Activated CD8-positive, alpha-beta T cell treated with anti-CD3 and anti-CD28 coated beads, Interleukin-2, amount 10 ng/mL, durations not matched to agents 7 days and 5 days (primary cell): ENCODE results near the gene KLHL15. TPM values are rescaled to one million over a fixed set of nuclear protein-coding genes. Genes with fewer than 3 reads are reported as not detected.

ENCODE experiments used
- ATAC-seq: fragments of 150-1000 bp; cut with Tn5 transposase; one replicate; pipeline ENCODE4 v1.10.0; 2021; ENCODE audit warnings: moderate library complexity
- CTCF ChIA-PET: fragments of 350-600 bp; sonication (Branson Sonifier 250); formaldehyde crosslinking; loops from one replicate; lab custom pipeline; 2021; ENCODE audit warnings: antibody characterized with exemption; lab: Charles Lee
- POLR2A ChIA-PET: fragments of 350-600 bp; sonication (Branson Sonifier 250); formaldehyde crosslinking; loops from one replicate; lab custom pipeline; 2021; ENCODE audit warnings: antibody characterized with exemption; lab: Charles Lee
- DNase-seq: peaks from one replicate; pipeline ENCODE4 v3.0.0-alpha.2; 2020
- H3K27ac Mint-ChIP-seq: one replicate; pipeline ENCODE4 v1.8.0; 2021; ENCODE audit warnings: mild to moderate bottlenecking, mixed read lengths
- H3K27me3 Mint-ChIP-seq: one replicate; pipeline ENCODE4 v1.8.0; 2021; ENCODE audit warnings: low read depth, mixed read lengths
- H3K36me3 Mint-ChIP-seq: one replicate; pipeline ENCODE4 v1.8.0; 2021; ENCODE audit warnings: low read depth, mixed read lengths
- H3K4me1 Mint-ChIP-seq: one replicate; pipeline ENCODE4 v1.8.0; 2021; ENCODE audit warnings: low read depth, mixed read lengths
- H3K4me3 Mint-ChIP-seq: one replicate; pipeline ENCODE4 v1.8.0; 2021; ENCODE audit warnings: mild to moderate bottlenecking, mixed read lengths
- H3K9me3 Mint-ChIP-seq: one replicate; pipeline ENCODE4 v1.8.0; 2022; ENCODE audit warnings: mixed read lengths; ENCODE audit not compliant: insufficient read depth
- total RNA-seq, 2 experiments: library from RNA; stranded (reverse); gene quantifications; one replicate each; pipeline ENCODE4 v1.2.3, GENCODE V29; 2021

KLHL15 gene
- total RNA-seq, 2 experiments from 2014 or later = 10.1 to 11.1 TPM

GRCh38 chrX:24027985-24028384 is 999 bp upstream of the KLHL15 start:
- Mint-ChIP-seq H3K36me3 (peaks cover 7% of the 10 kb centered on the region), H3K4me1 (peaks cover 10% of the 10 kb centered on the region), H3K9me3 (no peaks in the 10 kb centered on the region), H3K27ac (no peak overlapping the region), H3K4me3 (no peak overlapping the region), H3K27me3 (no peaks in the 10 kb centered on the region)
- DNase-seq = no peak
- no peak for ATAC-seq
- POLR2A ChIA-PET = interaction anchor here (0.6 kb wide), 1 partner anchor 247 kb away, joined by 4 read pairs; no protein-coding TSS in a partner anchor
- CTCF ChIA-PET = interaction anchor here (2.9 kb wide), 1 partner anchor 26 kb away, joined by 31 read pairs; the partner anchor contains the start of gene EIF2S3

GRCh38 chrX:24026432-24026831 is 554 bp downstream of the KLHL15 start:
- Mint-ChIP-seq H3K27me3 (no peaks in the 10 kb centered on the region), H3K4me1 (peaks cover 15% of the 10 kb centered on the region), H3K27ac (peak overlapping the region; percentile 46), H3K36me3 (peaks cover 16% of the 10 kb centered on the region), H3K9me3 (no peaks in the 10 kb centered on the region), H3K4me3 (peak overlapping the region; percentile 82)
- ChIA-PET POLR2A (interaction anchor here (0.6 to 3.5 kb wide), 7 partner anchors 13 to 454 kb away, joined by 4 to 24 read pairs (median 6); partner anchors contain the start of genes APOO, CXorf58, EIF2S3 and SAT1), CTCF (interaction anchor here (1.0 to 2.9 kb wide), 8 partner anchors 13 to 125 kb away, joined by 3 to 31 read pairs (median 4); partner anchors contain the start of genes APOO, CXorf58 and EIF2S3)
- ATAC-seq (no peak), DNase-seq (no peak)

- peaks cover 21% of the 10 kb centered on the region for H3K36me3 Mint-ChIP-seq
- peak; percentile 45 for ATAC-seq
- peaks cover 21% of the 10 kb centered on the region for H3K4me1 Mint-ChIP-seq
- ChIA-PET CTCF (interaction anchor here (1.0 to 2.9 kb wide), 9 partner anchors 11 to 124 kb away, joined by 3 to 31 read pairs (median 4); partner anchors contain the start of genes APOO, CXorf58 and EIF2S3), POLR2A (interaction anchor here (0.6 to 3.5 kb wide), 8 partner anchors 13 to 455 kb away, joined by 3 to 24 read pairs (median 6); partner anchors contain the start of genes APOO, CXorf58, EIF2S3 and SAT1)
- DNase-seq = no peak
- peak overlapping the region; percentile 82 for H3K4me3 Mint-ChIP-seq
- H3K9me3 Mint-ChIP-seq = no peaks in the 10 kb centered on the region
- no peaks in the 10 kb centered on the region for H3K27me3 Mint-ChIP-seq
- peak overlapping the region; percentile 96 for H3K27ac Mint-ChIP-seq
Observed at GRCh38 chrX:24025741-24026403, 1.1 kb downstream of the KLHL15 start.

- DNase-seq = peak; percentile 89
- peak; percentile 91 for ATAC-seq
- POLR2A ChIA-PET = interaction anchor here (0.6 to 3.5 kb wide), 9 partner anchors 12 to 455 kb away, joined by 3 to 24 read pairs (median 6); partner anchors contain the start of genes EIF2S3 and SAT1
- CTCF ChIA-PET = interaction anchor here (1.0 to 2.9 kb wide), 10 partner anchors 10 to 123 kb away, joined by 3 to 31 read pairs (median 4); partner anchors contain the start of genes APOO, CXorf58 and EIF2S3
- no peaks in the 10 kb centered on the region for H3K27me3 Mint-ChIP-seq
- H3K36me3 Mint-ChIP-seq = peaks cover 25% of the 10 kb centered on the region
- peak overlapping the region; percentile 89 for H3K4me3 Mint-ChIP-seq
- H3K27ac Mint-ChIP-seq = peak overlapping the region; percentile 86
- peaks cover 27% of the 10 kb centered on the region for H3K4me1 Mint-ChIP-seq
- H3K9me3 Mint-ChIP-seq = no peaks in the 10 kb centered on the region
Observed at GRCh38 chrX:24024819-24025740, 1.9 kb downstream of the KLHL15 start.

- CTCF ChIA-PET = interaction anchor here (1.0 to 1.8 kb wide), 2 partner anchors 30 to 116 kb away, joined by 3 to 8 read pairs; partner anchors contain the start of genes APOO and CXorf58
- ATAC-seq = no peak
- peak overlapping the region; percentile 89 for H3K4me3 Mint-ChIP-seq
Observed at GRCh38 chrX:24023972-24024669, 2.9 kb downstream of the KLHL15 start.

GRCh38 chrX:24023544-24023943 is 3.4 kb downstream of the KLHL15 start:
- CTCF ChIA-PET = interaction anchor here (1.8 kb wide), 1 partner anchor 116 kb away, joined by 8 read pairs; the partner anchor contains the start of genes APOO and CXorf58
- ATAC-seq = no peak
- no peaks in the 10 kb centered on the region for H3K27me3 Mint-ChIP-seq

More at GRCh38 chrX:24023972-24024669, 2.9 kb downstream of the KLHL15 start:
- Mint-ChIP-seq H3K27ac (peak overlapping the region; percentile 86), H3K27me3 (no peaks in the 10 kb centered on the region), H3K4me1 (peaks cover 34% of the 10 kb centered on the region), H3K36me3 (peaks cover 30% of the 10 kb centered on the region), H3K9me3 (no peaks in the 10 kb centered on the region)
- POLR2A ChIA-PET = interaction anchor here (0.6 to 3.5 kb wide), 7 partner anchors 30 to 281 kb away, joined by 3 to 24 read pairs (median 4); partner anchors contain the start of genes ACOT9, EIF2S3 and SAT1
- peak; percentile 20 for DNase-seq

GRCh38 chrX:24020306-24020876 is 6.6 kb downstream of the KLHL15 start:
- ATAC-seq (no peak), DNase-seq (no peak)
- Mint-ChIP-seq H3K9me3 (no peaks in the 10 kb centered on the region), H3K27me3 (no peaks in the 10 kb centered on the region), H3K36me3 (peaks cover 42% of the 10 kb centered on the region), H3K4me3 (peak overlapping the region; percentile 40), H3K4me1 (peaks cover 36% of the 10 kb centered on the region), H3K27ac (peak overlapping the region; percentile 46)
- POLR2A ChIA-PET = interaction anchor here (0.6 to 1.5 kb wide), 3 partner anchors 8 to 108 kb away, joined by 3 to 6 read pairs (median 5); no protein-coding TSS in a partner anchor
- CTCF ChIA-PET = interaction anchor here (0.9 to 1.8 kb wide), 2 partner anchors 34 to 113 kb away, joined by 3 to 4 read pairs; partner anchors contain the start of genes APOO and CXorf58

More at GRCh38 chrX:24023544-24023943, 3.4 kb downstream of the KLHL15 start:
- no peaks in the 10 kb centered on the region for H3K9me3 Mint-ChIP-seq
- POLR2A ChIA-PET = interaction anchor here (0.6 to 0.8 kb wide), 2 partner anchors 240 to 280 kb away, joined by 3 read pairs; partner anchors contain the start of genes ACOT9 and SAT1
- DNase-seq = no peak
- H3K36me3 Mint-ChIP-seq = peaks cover 30% of the 10 kb centered on the region
- H3K4me1 Mint-ChIP-seq = peaks cover 34% of the 10 kb centered on the region
- H3K4me3 Mint-ChIP-seq = peak overlapping the region; percentile 89
- H3K27ac Mint-ChIP-seq = peak overlapping the region; percentile 86

- no peak for DNase-seq
- Mint-ChIP-seq H3K4me1 (peaks cover 45% of the 10 kb centered on the region), H3K9me3 (no peaks in the 10 kb centered on the region), H3K36me3 (peaks cover 44% of the 10 kb centered on the region), H3K27me3 (no peaks in the 10 kb centered on the region), H3K27ac (no peak overlapping the region), H3K4me3 (peak overlapping the region; percentile 40)
- POLR2A ChIA-PET = no interaction called here
- CTCF ChIA-PET = interaction anchor here (0.8 to 1.8 kb wide), 3 partner anchors 35 to 117 kb away, joined by 3 to 4 read pairs (median 3); partner anchors contain the start of genes APOO and CXorf58
- no peak for ATAC-seq
Observed at GRCh38 chrX:24019448-24019847, 7.5 kb downstream of the KLHL15 start.

GRCh38 chrX:24018809-24019208 is 8.2 kb downstream of the KLHL15 start:
- POLR2A ChIA-PET = no interaction called here
- H3K9me3 Mint-ChIP-seq = no peaks in the 10 kb centered on the region
- CTCF ChIA-PET = interaction anchor here (0.8 kb wide), 1 partner anchor 117 kb away, joined by 3 read pairs; no protein-coding TSS in a partner anchor
- no peaks in the 10 kb centered on the region for H3K27me3 Mint-ChIP-seq
- no peak overlapping the region for H3K27ac Mint-ChIP-seq
- H3K36me3 Mint-ChIP-seq = peaks cover 43% of the 10 kb centered on the region
- DNase-seq = no peak
- no peak for ATAC-seq
- H3K4me1 Mint-ChIP-seq = peaks cover 48% of the 10 kb centered on the region
- no peak overlapping the region for H3K4me3 Mint-ChIP-seq

GRCh38 chrX:24017674-24018073 is 9.3 kb downstream of the KLHL15 start:
- ATAC-seq = no peak
- Mint-ChIP-seq H3K27me3 (no peaks in the 10 kb centered on the region), H3K27ac (no peak overlapping the region), H3K9me3 (no peaks in the 10 kb centered on the region), H3K36me3 (peaks cover 36% of the 10 kb centered on the region), H3K4me1 (peaks cover 45% of the 10 kb centered on the region), H3K4me3 (no peak overlapping the region)
- DNase-seq = no peak
- ChIA-PET POLR2A (no interaction called here), CTCF (no interaction called here)
